GM21381 (cell line): ENCODE measurements around the gene SH3BGR.

Experiments
- ATAC-seq: cut with Tn5 transposase; IDR thresholded peaks from one replicate; pipeline ENCODE4 v1.9.1; 2021; ENCODE audit warnings: mild to moderate bottlenecking, moderate library complexity; ENCODE audit not compliant: unreplicated experiment

SH3BGR gene

GRCh38 chr21:39454949-39455668 is 3.3 kb downstream of the SH3BGR start:
- ATAC-seq: no peak

GRCh38 chr21:39456665-39457064 is 4.9 kb downstream of the SH3BGR start:
- no peak for ATAC-seq

GRCh38 chr21:39461419-39461818 is 9.6 kb downstream of the SH3BGR start:
- ATAC-seq: peak; percentile 60

GRCh38 chr21:39463308-39463707 is 11.5 kb downstream of the SH3BGR start:
- no peak for ATAC-seq

- no peak for ATAC-seq
Observed at GRCh38 chr21:39466584-39466983, 14.8 kb downstream of the SH3BGR start.

- no peak for ATAC-seq
Observed at GRCh38 chr21:39467746-39468145, 16.0 kb downstream of the SH3BGR start.

GRCh38 chr21:39468559-39468958 is 16.8 kb downstream of the SH3BGR start:
- ATAC-seq: no peak

- no peak for ATAC-seq
Observed at GRCh38 chr21:39471598-39471997, 19.8 kb downstream of the SH3BGR start.

GRCh38 chr21:39472786-39473185 is 21.0 kb downstream of the SH3BGR start:
- no peak for ATAC-seq

- no peak for ATAC-seq
Observed at GRCh38 chr21:39474611-39475010, 22.8 kb downstream of the SH3BGR start.

- no peak for ATAC-seq
Observed at GRCh38 chr21:39479164-39479813, 27.5 kb downstream of the SH3BGR start.

- no peak for ATAC-seq
Observed at GRCh38 chr21:39479814-39480182, 28.0 kb downstream of the SH3BGR start.

GRCh38 chr21:39480271-39480670 is 28.5 kb downstream of the SH3BGR start:
- no peak for ATAC-seq

GRCh38 chr21:39481886-39482285 is 30.1 kb downstream of the SH3BGR start:
- ATAC-seq: no peak

- no peak for ATAC-seq
Observed at GRCh38 chr21:39483917-39484316, 32.1 kb downstream of the SH3BGR start.

GRCh38 chr21:39484711-39485276 is 33.0 kb downstream of the SH3BGR start:
- ATAC-seq: no peak

GRCh38 chr21:39489380-39489924 is 37.7 kb downstream of the SH3BGR start:
- ATAC-seq: no peak

GRCh38 chr21:39499156-39499555 is 47.4 kb downstream of the SH3BGR start:
- no peak for ATAC-seq

- ATAC-seq: no peak
Observed at GRCh38 chr21:39502631-39503030, 50.9 kb downstream of the SH3BGR start.

GRCh38 chr21:39503123-39503762 is 51.5 kb downstream of the SH3BGR start:
- no peak for ATAC-seq

- ATAC-seq: no peak
Observed at GRCh38 chr21:39504230-39504629, 52.5 kb downstream of the SH3BGR start.

GRCh38 chr21:39510240-39510639 is 58.5 kb downstream of the SH3BGR start:
- ATAC-seq: no peak
